NCI-H2196 (cell line): ENCODE measurements around the gene NT5DC4.

Experiments used
- DNase-seq: peaks from one replicate; lab custom pipeline; 2025; ENCODE audit not compliant: unreplicated experiment; lab: John Stamatoyannopoulos, UW

The NT5DC4 gene

GRCh38 chr2:112751451-112752197, 30.8 kb downstream of the NT5DC4 start:
- DNase-seq: no peak

DNA sequence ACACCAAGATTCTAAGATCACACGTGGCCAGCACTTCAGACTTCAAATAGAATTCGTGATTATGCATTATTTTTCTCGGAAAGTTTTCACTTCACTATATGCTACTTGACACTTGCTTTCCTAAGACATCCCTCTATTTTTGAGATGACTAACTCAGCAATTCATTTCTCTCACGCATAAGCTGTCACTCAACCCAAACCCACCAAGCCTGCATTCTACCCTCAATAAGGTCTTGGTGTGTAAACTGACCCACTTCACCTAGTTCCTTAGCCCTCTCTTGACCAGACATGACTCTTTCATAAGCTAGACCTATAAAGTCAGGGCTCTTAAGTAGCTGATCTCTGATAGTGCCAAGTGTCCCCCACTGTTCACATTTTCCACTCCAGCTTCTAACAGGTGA, 31.8 kb downstream of the NT5DC4 start:
- DNase-seq: no peak

GRCh38 chr2:112754564-112754963, 33.7 kb downstream of the NT5DC4 start:
- DNase-seq: no peak

GRCh38 chr2:112755444-112755843, 34.6 kb downstream of the NT5DC4 start:
- DNase-seq: no peak

DNA sequence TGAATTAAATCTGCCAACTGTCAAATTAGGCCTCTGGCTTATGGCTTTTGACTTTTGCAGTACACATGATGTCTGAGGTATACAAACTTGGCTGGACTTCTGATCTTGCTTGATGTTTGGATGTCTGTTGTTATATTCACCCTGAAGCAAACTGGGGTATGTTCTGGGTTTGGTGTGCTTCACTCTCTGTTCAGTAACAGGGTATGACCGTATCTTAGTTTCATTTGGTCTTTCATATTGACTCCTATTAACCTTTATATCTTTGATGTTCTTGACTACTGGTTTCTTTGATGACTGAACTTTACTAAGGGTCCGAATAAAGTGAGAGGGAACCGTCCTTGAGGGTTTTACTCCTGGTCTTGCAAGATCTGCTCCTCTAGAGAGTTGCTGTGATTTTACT, 35.4 kb downstream of the NT5DC4 start:
- DNase-seq: no peak

DNA sequence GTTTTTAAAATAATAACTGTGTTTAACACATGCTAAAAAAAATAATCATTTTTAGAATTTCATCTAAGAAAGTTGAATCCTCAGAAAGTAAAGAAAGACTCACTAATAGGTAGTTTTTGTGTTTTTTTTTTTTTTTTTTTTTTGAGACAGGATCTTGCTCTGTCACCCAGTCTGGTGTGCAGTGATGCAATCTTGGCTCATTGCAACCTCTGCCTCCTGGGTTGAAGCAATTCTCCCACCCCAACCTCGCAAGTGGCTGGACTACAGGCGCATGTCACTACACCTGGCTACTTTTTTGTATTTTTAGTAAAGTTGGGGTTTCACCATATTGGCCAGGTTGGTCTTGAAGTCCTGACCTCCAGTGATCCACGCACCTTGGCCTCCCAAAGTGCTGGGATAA, 36.4 kb downstream of the NT5DC4 start:
- no peak for DNase-seq

DNA sequence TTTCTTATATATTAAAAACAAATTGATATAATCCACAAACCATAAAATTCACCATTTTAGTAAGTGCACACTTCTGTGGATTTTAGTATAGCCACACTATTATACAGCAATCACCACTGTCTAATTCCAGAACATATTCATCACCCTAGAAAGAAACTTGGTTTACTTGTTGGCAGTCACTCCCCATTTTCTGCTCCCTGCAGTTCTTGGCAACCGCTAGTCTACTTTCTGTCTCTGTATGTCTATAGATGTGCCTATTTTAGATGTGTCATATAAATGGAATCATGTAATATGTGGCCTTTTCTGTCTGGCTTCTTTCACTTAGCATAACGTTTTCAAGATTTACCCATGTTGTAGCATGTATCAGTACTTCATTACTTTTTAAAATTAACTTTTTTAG, 37.9 kb downstream of the NT5DC4 start:
- DNase-seq: no peak

DNA sequence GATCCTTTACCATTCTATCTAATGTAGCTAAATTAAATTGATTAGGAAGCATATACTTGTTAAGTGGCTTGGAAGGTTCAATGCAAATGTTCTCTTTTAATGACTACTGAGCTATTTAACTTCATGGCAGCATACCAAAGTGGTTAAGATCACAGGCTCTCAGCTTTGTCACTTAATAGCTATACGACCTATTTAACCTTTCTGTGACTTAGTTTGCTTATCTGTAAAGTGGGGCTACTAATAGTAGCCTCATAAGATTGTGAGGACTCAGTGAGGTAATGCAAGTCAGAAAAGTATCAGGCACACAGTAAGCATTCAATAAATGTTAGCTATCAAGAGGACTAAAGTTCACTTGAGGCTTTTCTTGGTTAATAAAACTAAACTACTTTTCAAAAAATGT, 39.3 kb downstream of the NT5DC4 start:
- DNase-seq: no peak

GRCh38 chr2:112762276-112762675, 41.5 kb downstream of the NT5DC4 start:
- DNase-seq: no peak

DNA sequence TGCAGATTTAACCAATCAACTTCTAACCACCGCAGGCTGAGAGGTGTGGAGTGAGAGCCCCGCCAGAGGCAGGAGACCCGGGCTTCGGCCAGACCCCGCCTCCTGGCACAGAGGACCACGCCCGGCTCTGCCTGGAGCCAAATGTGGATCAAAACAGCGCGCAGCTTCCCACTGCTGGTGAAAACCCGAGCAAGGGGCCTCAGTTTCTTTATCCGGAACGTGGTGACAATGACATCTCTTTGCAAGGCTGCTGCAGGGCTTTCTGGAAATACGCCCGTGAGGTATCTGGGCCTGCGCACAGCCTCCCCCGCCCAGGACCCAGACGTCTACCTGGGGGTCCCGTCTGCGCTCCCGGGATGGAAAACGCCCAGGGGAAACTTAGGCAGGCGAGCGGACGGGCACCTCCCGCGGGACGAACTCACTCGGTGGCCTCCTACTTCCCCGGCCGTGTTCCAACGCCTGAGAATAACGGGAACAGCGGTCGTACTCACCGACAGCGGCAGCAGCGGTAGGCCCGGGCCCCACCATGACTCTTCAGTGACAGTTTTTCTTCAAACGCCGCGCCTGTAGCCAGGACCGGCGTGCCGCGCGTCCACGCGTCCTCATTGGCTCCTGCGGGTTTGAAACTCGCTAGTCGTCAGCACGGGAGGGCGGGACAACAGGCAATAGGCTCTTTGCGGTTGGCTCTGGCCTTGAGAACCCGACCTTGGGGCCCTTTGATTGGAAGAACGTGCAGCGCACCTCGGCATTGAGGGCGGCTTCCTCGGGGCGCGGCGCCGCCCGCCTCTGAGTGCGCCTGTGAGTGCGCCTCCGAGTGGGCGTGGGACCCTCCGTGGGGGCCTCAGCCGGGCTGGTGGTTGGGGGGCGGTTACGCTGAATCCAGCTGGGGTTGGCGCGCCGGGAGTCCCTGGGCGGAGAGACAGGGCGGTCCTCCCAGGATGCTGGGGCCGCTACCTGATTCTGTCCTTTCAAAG, 43.5 kb downstream of the NT5DC4 start, which contains the start of gene CKAP2L:
TSS of gene CKAP2L (minus strand) at position 539 of the 974 bp plus-strand sequence. CDS start at position 528, 11 bp downstream.
- peak; percentile 97 for DNase-seq

DNA sequence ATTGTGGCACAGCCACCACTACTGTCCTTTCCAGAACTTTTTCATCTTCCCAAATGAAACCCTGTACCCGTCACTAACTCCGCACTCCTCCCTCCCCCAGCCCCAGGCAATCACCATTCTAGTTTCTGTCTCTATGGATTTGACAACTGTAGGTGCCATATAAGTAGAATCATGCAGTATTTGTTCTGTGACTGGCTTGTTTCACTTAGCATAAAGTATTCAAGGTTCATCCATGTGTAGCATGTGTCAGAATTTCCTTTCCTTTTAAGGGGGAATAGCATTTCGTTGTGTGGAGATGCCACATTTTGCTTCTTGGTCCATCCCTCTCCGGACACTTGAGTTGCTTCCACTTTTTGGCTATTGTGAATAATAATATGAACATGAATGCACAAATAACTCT, 44.4 kb downstream of the NT5DC4 start:
- DNase-seq: peak; percentile 16

DNA sequence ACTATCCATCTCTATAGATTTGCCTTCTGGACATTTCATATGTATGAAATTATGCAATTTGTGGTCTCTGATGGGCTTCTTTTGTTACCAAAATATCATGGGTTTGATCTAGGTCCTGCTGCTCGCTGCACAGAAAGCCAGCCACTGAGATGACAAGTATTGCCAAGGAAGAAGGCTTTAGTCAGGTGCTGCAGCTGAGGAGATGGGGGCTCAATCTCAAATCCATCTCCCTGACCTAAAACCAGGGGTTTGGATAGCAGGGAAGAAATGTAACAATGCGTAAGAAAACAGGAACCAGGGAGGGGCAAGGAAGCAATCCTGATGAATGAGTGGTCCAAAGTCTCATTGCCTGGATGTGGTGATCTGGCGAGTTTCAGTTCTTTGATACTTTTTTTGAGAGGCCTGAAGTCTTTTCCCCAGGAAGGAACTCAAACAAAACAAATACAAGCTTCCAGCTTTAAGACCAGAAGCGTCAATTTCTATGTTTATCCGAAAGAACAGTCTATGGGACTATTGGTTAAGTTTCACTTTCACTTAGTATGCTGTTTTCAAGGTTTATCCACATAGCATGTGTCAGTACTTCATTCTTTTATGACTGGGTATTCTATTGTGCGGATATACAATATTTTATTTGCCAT, 47.0 kb downstream of the NT5DC4 start:
- DNase-seq: no peak

- peak; percentile 13 for DNase-seq
Measured at GRCh38 chr2:112768432-112768831, 47.6 kb downstream of the NT5DC4 start.

DNA sequence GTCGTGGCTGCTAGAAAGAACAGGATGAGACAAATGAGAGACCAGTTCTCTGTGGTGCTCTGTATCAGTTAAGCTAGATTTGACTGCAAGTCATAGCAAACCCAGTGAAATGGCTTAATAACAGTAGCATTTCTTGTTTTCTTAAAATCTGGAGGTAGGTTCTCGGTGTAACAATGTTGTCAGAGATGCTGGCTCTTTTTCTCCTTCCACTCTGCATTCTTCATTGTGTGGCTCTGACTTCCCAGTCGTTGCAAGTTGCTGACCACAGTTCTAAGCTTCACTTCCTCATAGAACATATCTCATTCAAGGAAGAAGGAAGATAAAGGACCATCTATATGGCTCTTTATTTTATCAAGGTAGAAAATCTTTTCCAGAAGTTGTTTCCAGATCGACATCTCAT, 51.5 kb downstream of the NT5DC4 start:
- no peak for DNase-seq

GRCh38 chr2:112772911-112773475, 52.2 kb downstream of the NT5DC4 start:
- DNase-seq: no peak

DNA sequence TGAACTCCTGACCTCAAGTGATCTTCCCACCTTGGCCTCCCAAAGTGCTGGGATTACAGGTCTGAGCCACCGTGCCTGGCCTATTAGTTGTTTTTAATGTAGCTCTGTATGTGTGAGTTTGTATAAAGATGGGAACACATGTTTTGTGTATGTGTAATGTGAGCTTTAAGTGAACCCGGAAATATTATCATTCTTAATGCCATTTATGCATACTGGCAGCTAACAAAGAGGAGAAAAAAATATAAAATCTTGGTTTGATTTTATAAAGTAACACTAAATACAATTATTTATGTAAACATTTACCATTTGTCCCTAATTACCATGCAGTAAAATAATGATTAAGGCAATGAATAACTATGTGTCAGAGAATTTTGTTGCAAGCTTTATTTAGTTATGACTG, 52.7 kb downstream of the NT5DC4 start:
- no peak for DNase-seq

DNA sequence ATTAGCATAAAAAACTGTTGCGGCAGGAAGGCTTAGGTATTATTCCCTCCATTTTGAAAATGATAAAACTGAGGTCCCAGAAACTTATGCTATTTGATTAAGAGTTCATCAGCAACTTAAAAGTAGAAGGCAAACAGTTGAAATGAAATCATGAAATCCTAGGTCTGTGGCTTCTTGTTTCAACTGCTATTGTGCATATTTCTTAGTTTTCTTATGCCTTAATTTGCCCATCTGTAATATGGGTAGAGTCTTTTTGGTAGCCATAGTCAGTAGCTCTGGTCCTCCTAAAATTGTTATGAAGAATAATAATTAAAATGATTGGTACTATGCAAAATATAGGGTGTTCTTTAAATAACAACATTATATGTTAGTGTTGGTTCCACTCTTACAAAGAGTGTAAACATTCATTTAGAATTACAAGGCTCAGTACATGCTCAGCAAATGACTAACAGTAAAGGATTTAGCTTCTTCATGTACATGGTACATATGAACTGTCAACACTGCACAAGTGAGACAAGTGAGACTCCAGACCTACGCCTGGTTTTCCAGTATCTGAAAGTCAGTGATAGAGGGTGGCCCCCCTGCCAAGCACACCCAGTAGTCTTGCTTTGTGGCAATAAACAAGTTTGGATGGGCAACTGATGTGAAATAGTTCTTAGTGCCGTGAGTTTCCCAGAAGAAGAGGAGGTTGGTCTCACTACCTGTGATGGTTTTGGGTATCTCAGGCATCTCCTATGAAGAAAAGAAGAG, 53.9 kb downstream of the NT5DC4 start:
- no peak for DNase-seq

- DNase-seq: no peak
Measured at GRCh38 chr2:112776113-112776512, 55.3 kb downstream of the NT5DC4 start.

DNA sequence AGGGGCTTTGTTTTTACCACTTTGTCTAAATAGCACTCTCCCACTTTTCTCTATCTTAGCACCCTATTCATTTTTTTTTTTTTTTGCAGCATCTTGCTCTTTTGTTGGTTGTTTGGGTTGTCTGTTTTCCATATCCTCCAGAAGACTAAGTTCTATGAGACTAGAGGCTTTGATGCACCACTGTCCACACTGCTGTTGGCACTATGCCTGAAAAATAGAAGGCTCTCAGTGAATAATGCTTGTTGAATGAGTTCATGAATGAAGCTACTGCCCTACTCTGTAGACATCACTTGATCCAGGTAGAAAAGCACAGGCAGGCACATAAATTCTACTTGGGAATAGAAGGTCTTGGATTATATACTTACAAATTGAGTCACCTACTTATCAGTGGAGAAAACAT, 56.2 kb downstream of the NT5DC4 start:
- DNase-seq: no peak

GRCh38 chr2:112779598-112779997, 58.8 kb downstream of the NT5DC4 start:
- DNase-seq: no peak
